HUDEP-2 (cell line): ENCODE data around the gene ARHGDIA.
"Not testable (repeated sequence)": the region's sequence is repeated elsewhere in the genome, so short reads cannot be mapped to it uniquely, and the experiment has no call there.

ENCODE experiments used
- DNase-seq, 76 experiments: peaks; one replicate each; lab custom pipeline; 2025; ENCODE audit not compliant: unreplicated experiment in 76 of 76; lab: John Stamatoyannopoulos, UW

Gene ARHGDIA

GRCh38 chr17:81845881-81846742 lies 25.0 kb downstream of the ARHGDIA start:
- DNase-seq: no peak

GRCh38 chr17:81845361-81845760 lies 25.8 kb downstream of the ARHGDIA start:
- DNase-seq: no peak

- no peak for DNase-seq
Observed at GRCh38 chr17:81844887-81845286, 26.2 kb downstream of the ARHGDIA start.

GRCh38 chr17:81844327-81844851 lies 26.7 kb downstream of the ARHGDIA start:
- no peak for DNase-seq

- no peak for DNase-seq
Observed at GRCh38 chr17:81843713-81844326, 27.3 kb downstream of the ARHGDIA start.

- no peak for DNase-seq
Observed at GRCh38 chr17:81842725-81843504, 28.2 kb downstream of the ARHGDIA start.

- no peak for DNase-seq
Observed at GRCh38 chr17:81842378-81842724, 28.8 kb downstream of the ARHGDIA start.

GRCh38 chr17:81841866-81842265 lies 29.3 kb downstream of the ARHGDIA start:
- no peak for DNase-seq

- no peak for DNase-seq
Observed at GRCh38 chr17:81840826-81841778, 30.0 kb downstream of the ARHGDIA start.

GRCh38 chr17:81840059-81840458 lies 31.1 kb downstream of the ARHGDIA start:
- not testable (repeated sequence) for DNase-seq

- DNase-seq: no peak
Observed at GRCh38 chr17:81839301-81839700, 31.8 kb downstream of the ARHGDIA start.

GRCh38 chr17:81838753-81839255 lies 32.3 kb downstream of the ARHGDIA start:
- no peak for DNase-seq

GRCh38 chr17:81837641-81838040 lies 33.5 kb downstream of the ARHGDIA start:
- DNase-seq: no peak

GRCh38 chr17:81834831-81835267 lies 36.3 kb downstream of the ARHGDIA start, which contains the start of gene PPP1R27:
Gene PPP1R27, minus strand, starts transcription at chr17:81835050. Its CDS starts 97 bp downstream, at chr17:81834953.
- no peak for DNase-seq

- DNase-seq: no peak
Observed at GRCh38 chr17:81833921-81834830, 37.0 kb downstream of the ARHGDIA start.

GRCh38 chr17:81833160-81833920 lies 37.8 kb downstream of the ARHGDIA start, which contains the start of gene MCRIP1:
Gene MCRIP1, minus strand, starts transcription at chr17:81833291. Its CDS starts 8,785 bp downstream, at chr17:81824506.
- DNase-seq: peak in 74 of 76 experiments; percentile 26 to 97 (median 90)

GRCh38 chr17:81832608-81833159 lies 38.5 kb downstream of the ARHGDIA start:
- peak in 25 of 76 experiments; percentile 2 to 72 (median 35) for DNase-seq
